Stimulated activated CD8-positive, alpha-beta memory T cell treated with anti-CD3 and anti-CD28 coated beads, Interleukin-4, amount 100 ng/mL, for 4 hours (primary cell): ENCODE results near the gene SLC15A5.

Source experiments
- DNase-seq, 2 donors: peaks; one replicate each; pipeline ENCODE4 v3.0.0-alpha.2; 2020; ENCODE audit warnings: low read depth in 2 of 2, low spot score in 1 of 2

SLC15A5 gene

GRCh38 chr12:16261944-16262475 lies 15.5 kb downstream of the SLC15A5 start:
- no peak for DNase-seq

GRCh38 chr12:16260206-16260605 lies 17.3 kb downstream of the SLC15A5 start:
- no peak for DNase-seq

GRCh38 chr12:16258963-16259362 lies 18.5 kb downstream of the SLC15A5 start:
- no peak for DNase-seq

- no peak for DNase-seq
These were observed 31.2 kb downstream of the SLC15A5 start for GRCh38 chr12:16246264-16246663.

- DNase-seq: no peak
These were observed 32.3 kb downstream of the SLC15A5 start for GRCh38 chr12:16245209-16245608.

- DNase-seq: no peak
These were observed 33.7 kb downstream of the SLC15A5 start for GRCh38 chr12:16243487-16244412.

- DNase-seq: no peak
These were observed 36.1 kb downstream of the SLC15A5 start for GRCh38 chr12:16241346-16241745.

GRCh38 chr12:16238661-16239060 lies 38.8 kb downstream of the SLC15A5 start:
- DNase-seq: no peak

GRCh38 chr12:16229676-16230075 lies 47.8 kb downstream of the SLC15A5 start:
- DNase-seq: no peak

GRCh38 chr12:16228067-16228466 lies 49.4 kb downstream of the SLC15A5 start:
- DNase-seq: no peak

- no peak for DNase-seq
These were observed 51.8 kb downstream of the SLC15A5 start for GRCh38 chr12:16225692-16226091.

- no peak for DNase-seq
These were observed 53.3 kb downstream of the SLC15A5 start for GRCh38 chr12:16224196-16224595.

- no peak for DNase-seq
These were observed 55.7 kb downstream of the SLC15A5 start for GRCh38 chr12:16221776-16222175.

- no peak for DNase-seq
These were observed 57.4 kb downstream of the SLC15A5 start for GRCh38 chr12:16220120-16220519.

GRCh38 chr12:16218934-16219751 lies 58.3 kb downstream of the SLC15A5 start:
- DNase-seq: no peak

- no peak for DNase-seq
These were observed 59.3 kb downstream of the SLC15A5 start for GRCh38 chr12:16218234-16218633.

- DNase-seq: no peak
These were observed 65.8 kb downstream of the SLC15A5 start for GRCh38 chr12:16211731-16212130.

GRCh38 chr12:16198884-16199283 lies 78.6 kb downstream of the SLC15A5 start:
- no peak for DNase-seq

GRCh38 chr12:16197600-16197999 lies 79.9 kb downstream of the SLC15A5 start:
- DNase-seq: no peak

GRCh38 chr12:16189849-16190248 lies 87.6 kb downstream of the SLC15A5 start:
- DNase-seq: no peak

- DNase-seq: no peak
These were observed 89.8 kb downstream of the SLC15A5 start for GRCh38 chr12:16187660-16188059.

- no peak for DNase-seq
These were observed 92.8 kb downstream of the SLC15A5 start for GRCh38 chr12:16184681-16185080.
